GM19240 (cell line): ENCODE data around the gene GFRA1.

Experiments used
- DNase-seq: peaks from one replicate; pipeline ENCODE4 v3.0.0; 2011; ENCODE audit warnings: low spot score; ENCODE audit not compliant: insufficient read length

GFRA1 gene

GRCh38 chr10:116130006-116130405 lies 143.0 kb downstream of the GFRA1 start:
- no peak for DNase-seq

GRCh38 chr10:116126954-116127695 lies 145.9 kb downstream of the GFRA1 start:
- no peak for DNase-seq

- no peak for DNase-seq
These were observed 146.8 kb downstream of the GFRA1 start for GRCh38 chr10:116126239-116126638.

GRCh38 chr10:116125180-116125579 lies 147.8 kb downstream of the GFRA1 start:
- no peak for DNase-seq

- no peak for DNase-seq
These were observed 148.2 kb downstream of the GFRA1 start for GRCh38 chr10:116124777-116125176.

- DNase-seq, result no peak
These were observed 150.3 kb downstream of the GFRA1 start for GRCh38 chr10:116122664-116123063.

GRCh38 chr10:116121640-116122525 lies 151.1 kb downstream of the GFRA1 start:
- no peak for DNase-seq

GRCh38 chr10:116120688-116121455 lies 152.1 kb downstream of the GFRA1 start:
- no peak for DNase-seq

GRCh38 chr10:116118847-116119246 lies 154.2 kb downstream of the GFRA1 start:
- DNase-seq, result no peak

GRCh38 chr10:116115797-116116196 lies 157.2 kb downstream of the GFRA1 start:
- no peak for DNase-seq

- DNase-seq, result no peak
These were observed 157.9 kb downstream of the GFRA1 start for GRCh38 chr10:116115036-116115641.

GRCh38 chr10:116113721-116114501 lies 159.1 kb downstream of the GFRA1 start:
- no peak for DNase-seq

GRCh38 chr10:116112232-116113231 lies 160.5 kb downstream of the GFRA1 start:
- no peak for DNase-seq

- DNase-seq, result no peak
These were observed 161.4 kb downstream of the GFRA1 start for GRCh38 chr10:116111483-116112095.

- DNase-seq, result no peak
These were observed 162.3 kb downstream of the GFRA1 start for GRCh38 chr10:116110736-116111135.

GRCh38 chr10:116109881-116110280 lies 163.1 kb downstream of the GFRA1 start:
- DNase-seq, result no peak

- no peak for DNase-seq
These were observed 163.5 kb downstream of the GFRA1 start for GRCh38 chr10:116109481-116109880.

- DNase-seq, result no peak
These were observed 164.9 kb downstream of the GFRA1 start for GRCh38 chr10:116108095-116108494.

- DNase-seq, result no peak
These were observed 166.4 kb downstream of the GFRA1 start for GRCh38 chr10:116106611-116107010.
